H1 (cell line): ENCODE results near the gene MTX2. TPM values are rescaled to one million over a fixed set of nuclear protein-coding genes. Genes with fewer than 3 reads are reported as not detected.

Experiments
- BACH1 ChIP-seq: IDR thresholded peaks from 2 replicates; pipeline ENCODE4 v1.6.1; 2012; ENCODE audit warnings: low read length, improper control_type of control experiment
- CBX8 ChIP-seq: fragments of 300-800, 300-1000 bp; sonication (generic); IDR thresholded peaks from 2 replicates; pipeline ENCODE4 v1.7.1; 2016; ENCODE audit warnings: low read depth, low read length, borderline replicate concordance
- EGR1 ChIP-seq: IDR thresholded peaks from 2 replicates; pipeline ENCODE4 v1.6.1; 2011; ENCODE audit warnings: low read depth, low read length, borderline replicate concordance
- HDAC6 ChIP-seq: IDR thresholded peaks from one replicate; pipeline ENCODE4 v1.7.1; 2012; ENCODE audit warnings: low read depth, mild to moderate bottlenecking, inconsistent platforms, low read length, moderate library complexity
- RNF2 ChIP-seq: fragments of 200-900, 300-1000 bp; sonication (generic); IDR thresholded peaks from 2 replicates; pipeline ENCODE4 v1.7.1; 2016; ENCODE audit warnings: borderline replicate concordance, low read depth, mild to moderate bottlenecking, antibody characterized with exemption, low read length; ENCODE audit not compliant: poor library complexity, severe bottlenecking; ENCODE audit errors: missing control alignments
- polyA plus RNA-seq, 7 experiments: library from polyadenylated mRNA; depleted of rRNA in 3 of 7; stranded (reverse) in 5 of 7; unstranded in 2 of 7; fragments of >200 nt in 5 of 7; fragments of 200-250 nt in 2 of 7; gene quantifications; 1 replicate in 5 of 7; 2 replicates in 1 of 7; 4 replicates in 1 of 7; pipeline versions ENCODE4 v1.2.1 to v1.2.3, GENCODE V29; 2011 to 2013; ENCODE audit warnings: missing spikeins in 2 of 7, mixed read lengths in 2 of 7
- total RNA-seq: library from RNA; stranded (reverse); fragmentation: NEBNext Ultra II Directional; extraction: Animal tissue kit (Norgen Biotek cat#: 25700); gene quantifications from 2 replicates; pipeline ENCODE4 v1.2.1, GENCODE V29; 2021

The MTX2 gene
- total and polyA plus RNA-seq, 2 of the 8 experiments (the other 6 are each of a cell fraction or from before 2014, with no cell fraction given), result 33.5 to 38.3 TPM

GRCh38 chr2:176356251-176356650 lies 87.0 kb downstream of the MTX2 start (continued):
- no peak for TF ChIP-seq RNF2
- TF ChIP-seq HDAC6, result no peak
- no peak for TF ChIP-seq BACH1
- TF ChIP-seq EGR1, result no peak
- TF ChIP-seq CBX8, result no peak
- TF ChIP-seq, all 59 proteins: peak for 0
